NCI-H446 treated with DMSO at 0.1 percent for 48 hours (cell line): ENCODE data around the gene DCAF7.

ENCODE experiments used
- DNase-seq: peaks from one replicate; lab custom pipeline; 2025; lab: John Stamatoyannopoulos, UW

Gene DCAF7

DNA sequence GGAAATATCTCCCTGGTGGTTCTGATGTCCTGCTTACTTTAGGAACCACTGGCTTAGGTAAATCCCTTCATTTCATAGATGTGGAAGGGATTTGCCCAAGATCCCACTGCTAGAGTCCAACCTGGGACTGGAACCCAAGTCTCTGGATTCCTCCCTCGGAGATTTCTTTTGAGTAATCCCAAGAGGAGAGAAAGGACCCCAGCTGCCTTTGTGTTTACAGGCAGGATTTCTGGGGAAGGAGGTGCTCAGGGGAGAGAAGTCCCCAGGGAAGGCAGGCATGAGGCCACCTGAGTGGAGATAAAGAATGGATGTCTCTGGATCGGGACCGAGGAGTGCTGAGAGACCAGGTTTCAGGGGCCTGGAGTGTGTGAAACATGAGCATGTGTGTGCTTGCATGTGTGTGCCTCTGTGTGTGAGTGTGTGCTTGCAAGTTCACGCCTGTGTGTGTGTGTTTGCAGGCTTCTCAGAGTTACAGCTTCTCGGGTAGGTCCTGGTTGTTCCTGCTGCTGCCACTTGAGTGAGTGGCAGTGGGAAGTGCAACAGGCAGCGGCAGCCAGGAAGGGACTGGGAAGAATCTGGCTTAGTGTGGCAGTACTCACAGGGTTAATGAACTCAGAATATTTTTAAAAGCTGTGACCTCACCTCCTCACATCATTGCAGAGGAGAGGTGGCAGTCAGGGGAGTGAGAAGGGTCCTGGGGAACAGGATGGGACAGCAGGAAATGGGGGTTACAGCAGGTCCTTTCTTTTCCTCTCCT lies 24.9 kb upstream of the DCAF7 start:
- no peak for DNase-seq

- DNase-seq = no peak
Observed at GRCh38 chr17:63526861-63527260, 23.4 kb upstream of the DCAF7 start.

DNA sequence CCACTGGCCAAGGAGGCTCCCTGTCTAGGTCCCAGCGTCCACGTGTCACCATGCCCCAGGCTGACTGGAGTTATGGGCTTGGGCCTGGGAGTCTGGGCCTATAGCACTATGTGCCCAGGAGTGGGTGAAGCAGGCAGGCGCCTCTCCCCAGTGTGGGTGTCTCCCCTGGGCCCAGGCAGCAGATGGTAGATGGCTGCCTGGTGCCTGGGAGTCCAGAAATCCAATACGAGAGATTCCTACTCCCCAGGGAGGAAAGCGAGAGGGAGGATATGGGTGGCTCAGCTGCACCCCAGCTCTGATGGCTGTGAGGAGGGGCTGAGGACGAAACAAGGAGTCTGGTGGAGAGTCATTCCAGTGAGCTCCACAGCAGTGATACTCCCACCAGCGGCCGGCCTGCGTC lies 22.1 kb upstream of the DCAF7 start:
- no peak for DNase-seq

GRCh38 chr17:63529711-63530556 lies 20.3 kb upstream of the DCAF7 start:
- no peak for DNase-seq

DNA sequence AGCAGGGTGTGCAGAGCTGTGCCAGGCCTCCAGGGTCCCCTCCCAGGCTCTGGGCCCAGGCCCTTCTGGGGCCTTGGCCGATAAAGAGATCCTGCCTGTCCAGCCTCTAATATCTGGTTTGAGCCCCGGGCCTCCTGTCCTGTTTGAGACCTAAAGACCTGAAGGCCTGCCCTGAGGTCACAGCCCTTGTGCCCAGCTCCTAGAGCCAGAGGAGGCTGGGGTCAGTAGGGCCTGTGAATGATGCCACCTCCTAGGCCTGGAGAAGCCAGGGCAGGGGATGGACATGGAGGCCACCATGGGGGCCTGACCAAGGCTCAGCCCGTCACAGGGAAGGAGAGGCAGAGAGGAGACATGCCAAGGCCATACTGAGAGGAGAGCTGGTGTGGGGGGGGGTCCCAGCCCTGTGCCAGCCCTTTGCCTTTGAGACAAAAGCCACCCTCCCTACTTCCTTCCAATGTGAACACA lies 19.7 kb upstream of the DCAF7 start:
- DNase-seq = no peak

- DNase-seq = no peak
Observed at GRCh38 chr17:63531022-63531965, 19.0 kb upstream of the DCAF7 start.

DNA sequence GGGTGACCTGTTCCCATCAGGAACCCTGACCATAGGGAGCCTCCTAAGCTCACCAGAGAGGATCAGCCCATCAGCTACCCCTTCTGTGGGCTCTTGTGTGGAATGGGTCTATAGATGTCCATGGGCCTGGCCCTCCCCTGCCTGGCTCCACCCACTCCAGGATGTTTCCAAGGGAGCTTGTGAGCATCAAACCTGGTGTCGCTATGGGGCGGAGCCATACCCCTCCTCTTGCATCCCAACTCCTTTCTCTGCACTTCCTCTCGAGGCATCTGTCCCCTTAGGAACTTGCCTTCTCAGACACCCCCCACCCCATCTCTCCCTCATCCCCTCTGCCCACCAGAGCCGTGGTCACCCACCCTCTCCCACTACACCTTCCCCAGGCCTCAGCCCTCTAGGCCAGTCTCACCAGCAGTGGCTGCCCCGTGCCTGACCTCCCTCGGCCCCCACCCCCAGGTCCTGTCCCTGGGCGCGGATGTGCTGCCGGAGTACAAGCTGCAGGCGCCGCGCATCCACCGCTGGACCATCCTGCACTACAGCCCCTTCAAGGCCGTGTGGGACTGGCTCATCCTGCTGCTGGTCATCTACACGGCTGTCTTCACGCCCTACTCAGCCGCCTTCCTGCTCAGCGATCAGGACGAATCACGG lies 16.7 kb upstream of the DCAF7 start:
- no peak for DNase-seq

- DNase-seq = no peak
Observed at GRCh38 chr17:63534078-63534570, 16.2 kb upstream of the DCAF7 start.

DNA sequence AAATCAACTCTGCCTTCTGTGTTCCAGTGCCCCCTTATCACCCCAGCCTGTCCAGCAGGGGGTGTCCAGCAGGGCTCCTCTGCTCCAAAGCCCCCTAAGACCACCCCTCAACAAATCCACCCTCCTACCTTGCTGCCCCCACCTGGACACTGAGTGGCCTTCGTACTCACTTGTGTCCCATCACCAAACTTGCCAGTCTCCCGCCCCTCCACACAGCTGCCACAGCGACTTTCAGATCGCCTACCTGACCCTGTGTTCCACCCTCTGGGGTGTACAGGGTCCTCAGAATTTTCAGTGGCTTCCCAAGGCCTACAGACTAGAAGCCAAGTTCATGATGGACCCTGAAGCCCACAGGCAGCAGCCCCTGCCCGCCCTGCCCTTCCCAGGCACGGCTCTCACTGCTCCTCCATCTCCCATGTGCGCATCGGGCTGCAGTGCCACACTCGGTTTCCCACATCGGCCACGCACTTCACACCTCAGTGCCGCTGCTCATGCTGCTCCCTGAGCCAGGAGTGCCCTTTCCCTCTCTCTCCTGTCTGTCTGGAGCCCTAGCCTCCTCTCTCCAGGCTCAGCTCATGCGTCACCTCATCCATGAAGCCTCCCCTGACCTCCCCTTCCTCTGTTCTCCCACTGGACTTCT lies 15.3 kb upstream of the DCAF7 start:
- no peak for DNase-seq

- no peak for DNase-seq
Observed at GRCh38 chr17:63535640-63536039, 14.6 kb upstream of the DCAF7 start.

- DNase-seq = no peak
Observed at GRCh38 chr17:63537001-63537400, 13.3 kb upstream of the DCAF7 start.

GRCh38 chr17:63537991-63538692 lies 12.1 kb upstream of the DCAF7 start:
- no peak for DNase-seq

DNA sequence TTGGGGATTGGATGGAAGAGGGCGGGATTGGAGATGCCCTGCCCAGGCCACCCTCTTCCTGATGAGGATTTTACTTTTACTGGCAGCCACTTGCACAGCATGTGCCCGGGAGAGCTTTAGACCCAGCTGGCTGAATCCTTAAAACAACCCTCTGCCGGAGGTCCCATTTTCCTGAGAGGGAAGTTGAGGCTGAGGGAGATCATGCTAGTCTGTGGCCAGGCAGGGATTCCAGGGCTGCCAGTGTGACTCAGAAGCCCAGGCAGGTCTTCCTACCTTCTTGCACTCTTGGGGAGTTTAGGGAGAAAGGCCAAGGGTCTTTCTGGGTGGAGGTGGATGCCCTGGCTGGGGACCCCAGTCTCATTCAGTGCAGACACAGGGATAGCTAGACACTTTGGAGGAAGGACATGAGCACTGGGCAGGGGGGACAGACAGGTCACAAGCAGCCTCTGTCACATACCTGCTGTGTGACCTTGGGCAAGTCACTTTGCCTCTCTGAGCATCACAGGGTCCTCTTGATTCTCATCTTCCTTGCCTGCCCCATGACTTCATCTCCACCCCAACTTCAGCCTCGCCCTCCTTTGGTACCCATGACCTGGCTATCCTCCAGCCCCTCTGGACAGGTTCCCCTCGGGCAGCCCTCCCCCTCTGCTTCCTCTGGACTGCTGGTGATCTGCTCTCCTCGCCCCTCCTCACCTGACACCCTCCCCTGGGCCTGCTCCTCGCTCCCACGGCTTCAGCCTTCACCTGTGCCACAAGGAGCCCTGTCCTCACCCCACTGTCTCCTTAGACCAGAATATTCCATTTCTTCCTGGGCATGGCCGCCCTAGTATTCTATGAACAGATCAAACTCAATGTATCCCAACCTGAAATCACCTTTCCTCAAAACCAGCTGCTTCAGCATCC lies 11.3 kb upstream of the DCAF7 start:
- no peak for DNase-seq

DNA sequence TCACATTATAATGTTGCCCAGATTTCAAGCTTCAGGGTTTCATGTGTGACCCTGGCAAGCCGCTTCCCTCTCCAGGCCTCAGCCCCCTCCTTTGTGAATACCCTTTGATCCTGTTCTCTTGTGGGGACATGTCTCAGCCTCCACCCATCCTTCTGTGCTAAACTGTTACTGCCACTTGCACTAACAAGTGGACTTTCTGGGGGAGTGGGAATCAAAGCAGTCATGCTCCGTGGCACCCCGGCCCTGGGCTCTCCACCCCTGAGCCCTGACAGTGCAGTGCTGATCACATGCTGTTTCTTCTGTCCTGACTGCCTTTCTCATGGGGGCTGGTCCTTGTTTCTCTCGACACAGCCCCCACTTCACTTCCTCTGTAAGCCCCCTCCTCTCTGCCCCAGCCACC lies 9.7 kb upstream of the DCAF7 start:
- no peak for DNase-seq

DNA sequence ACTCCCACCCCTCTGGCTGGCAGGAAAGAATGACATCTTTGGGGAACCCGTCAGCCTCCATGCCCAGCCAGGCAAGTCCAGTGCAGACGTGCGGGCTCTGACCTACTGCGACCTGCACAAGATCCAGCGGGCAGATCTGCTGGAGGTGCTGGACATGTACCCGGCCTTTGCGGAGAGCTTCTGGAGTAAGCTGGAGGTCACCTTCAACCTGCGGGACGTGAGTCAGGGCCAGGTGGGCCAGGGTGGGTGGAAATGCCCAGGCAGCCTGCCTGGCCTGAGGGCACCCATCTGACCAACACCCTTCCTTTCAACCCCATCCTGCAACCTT lies 8.1 kb upstream of the DCAF7 start:
- DNase-seq = no peak

DNA sequence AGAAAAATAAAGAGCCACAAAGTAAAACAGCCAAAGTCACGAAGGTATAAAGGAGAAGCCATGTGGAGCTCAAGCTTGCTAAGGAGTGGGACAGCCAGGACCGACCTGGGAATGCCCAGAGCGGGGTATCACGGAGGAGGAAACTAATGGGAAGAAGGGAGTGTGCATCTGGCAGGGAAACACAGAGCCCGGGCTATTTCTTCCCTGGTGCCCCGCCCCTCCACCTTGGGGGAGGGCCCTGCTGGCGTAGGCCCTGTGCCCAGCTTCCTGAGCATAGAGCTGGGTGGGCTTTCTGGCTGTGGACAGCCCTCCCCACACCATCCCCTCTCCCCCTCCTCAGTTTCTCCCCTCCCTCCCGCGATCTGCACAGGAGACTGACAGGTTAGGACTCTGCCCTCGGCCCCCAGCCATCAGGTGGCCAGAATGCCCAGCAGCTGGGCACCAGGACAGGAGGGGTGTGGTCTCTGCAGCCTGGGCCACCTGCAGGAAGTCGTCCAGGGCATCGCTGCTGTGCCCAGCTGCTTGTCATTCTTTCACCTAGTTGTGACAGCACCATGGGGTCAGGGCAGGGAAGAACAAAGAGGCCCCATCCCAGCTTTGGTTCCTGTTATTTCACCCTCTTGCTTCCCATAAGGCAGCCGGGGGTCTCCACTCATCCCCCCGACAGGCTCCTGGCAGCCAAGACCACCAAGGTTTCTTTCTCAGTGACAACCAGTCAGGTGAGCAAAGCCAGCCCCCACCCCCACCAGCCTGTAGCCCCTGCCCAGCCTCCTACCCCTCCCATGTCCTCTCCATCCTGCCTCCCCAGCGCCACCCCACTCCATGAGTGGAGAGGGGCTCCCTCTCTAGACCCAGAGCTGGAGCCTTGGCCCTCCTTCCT lies 7.1 kb upstream of the DCAF7 start:
- no peak for DNase-seq

DNA sequence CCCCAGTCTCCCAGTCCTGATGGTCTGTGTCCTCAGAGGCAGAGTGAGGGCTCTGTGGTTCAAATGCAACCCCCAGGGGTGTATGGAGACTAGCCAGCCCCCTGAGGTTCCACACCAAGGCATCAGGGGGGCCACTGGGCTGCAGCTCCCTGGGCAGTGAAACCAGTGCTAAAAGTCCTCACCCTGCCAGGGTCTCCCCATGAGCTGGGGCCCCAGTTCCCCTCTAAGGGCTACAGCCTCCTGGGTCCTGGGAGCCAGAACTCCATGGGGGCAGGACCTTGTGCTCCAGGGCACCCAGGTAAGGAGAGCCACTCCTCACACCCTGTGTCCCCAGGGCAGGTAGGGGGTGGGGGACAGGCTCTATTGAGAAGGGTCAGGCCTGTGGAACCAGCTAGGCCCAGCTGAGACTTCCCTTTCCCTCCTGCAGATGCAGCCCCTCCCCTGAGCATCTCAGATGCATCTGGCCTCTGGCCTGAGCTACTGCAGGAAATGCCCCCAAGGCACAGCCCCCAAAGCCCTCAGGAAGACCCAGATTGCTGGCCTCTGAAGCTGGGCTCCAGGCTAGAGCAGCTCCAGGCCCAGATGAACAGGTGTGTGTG lies 6.4 kb upstream of the DCAF7 start:
- no peak for DNase-seq
